GM23248 (cell line): Measurements from ENCODE around the gene NCAM2. TPM values are rescaled to one million over a fixed set of nuclear protein-coding genes. Genes with fewer than 3 reads are reported as not detected.

ENCODE experiments used
- DNase-seq: peaks from one replicate; pipeline ENCODE4 v3.0.0-alpha.2; 2015
- H2AFZ ChIP-seq: fragments of 200-600 bp; sonication (generic); 2 replicates; pipeline ENCODE4 v1.6.1; 2016; ENCODE audit warnings: antibody characterized with exemption
- H3F3A ChIP-seq: fragments of 200-600 bp; sonication (generic); 2 replicates; pipeline ENCODE4 v1.6.1; 2016; ENCODE audit warnings: mild to moderate bottlenecking, antibody characterized with exemption, mixed run types; ENCODE audit not compliant: insufficient read depth
- H3K27ac ChIP-seq: fragments of 200-600 bp; sonication (generic); 2 replicates; pipeline ENCODE4 v1.5.1; 2016; ENCODE audit warnings: mild to moderate bottlenecking
- H3K27me3 ChIP-seq: fragments of 200-600 bp; sonication (generic); replicated peaks from 2 replicates; pipeline ENCODE4 v1.6.1; 2016; ENCODE audit warnings: mild to moderate bottlenecking; ENCODE audit not compliant: insufficient read depth
- H3K36me3 ChIP-seq: fragments of 200-600 bp; sonication (generic); 2 replicates; pipeline ENCODE4 v1.6.1; 2016; ENCODE audit warnings: low read depth, mild to moderate bottlenecking
- H3K4me1 ChIP-seq: fragments of 200-600 bp; sonication (generic); 2 replicates; pipeline ENCODE4 v1.6.1; 2016; ENCODE audit warnings: mild to moderate bottlenecking; ENCODE audit not compliant: insufficient read depth
- H3K4me2 ChIP-seq: fragments of 200-600 bp; sonication (generic); one replicate; pipeline ENCODE4 v1.6.1; 2016; ENCODE audit warnings: mild to moderate bottlenecking; ENCODE audit not compliant: unreplicated experiment
- H3K4me3 ChIP-seq: fragments of 200-600 bp; sonication (generic); 2 replicates; pipeline ENCODE4 v1.5.1; 2016; ENCODE audit warnings: mild to moderate bottlenecking
- H3K79me2 ChIP-seq: fragments of 200-600 bp; sonication (generic); 2 replicates; pipeline ENCODE4 v1.6.1; 2016; ENCODE audit warnings: mild to moderate bottlenecking; ENCODE audit not compliant: insufficient read depth
- H3K9ac ChIP-seq: fragments of 200-600 bp; sonication (generic); 2 replicates; pipeline ENCODE4 v1.6.1; 2016; ENCODE audit warnings: mild to moderate bottlenecking
- H3K9me2 ChIP-seq: fragments of 200-600 bp; sonication (generic); 2 replicates; pipeline ENCODE4 v1.6.1; 2016; ENCODE audit warnings: mixed run types, mild to moderate bottlenecking, moderate library complexity; ENCODE audit not compliant: insufficient read depth
- H3K9me3 ChIP-seq: fragments of 200-600 bp; sonication (generic); one replicate; pipeline ENCODE4 v1.6.1; 2017; ENCODE audit warnings: low read depth
- H4K20me1 ChIP-seq: fragments of 200-600 bp; sonication (generic); 2 replicates; pipeline ENCODE4 v1.6.0; 2016; ENCODE audit not compliant: insufficient read depth
- EZH2 ChIP-seq: fragments of 200-600 bp; sonication (generic); IDR thresholded peaks from 2 replicates; pipeline ENCODE4 v1.6.1; 2018; ENCODE audit warnings: antibody characterized with exemption, mild to moderate bottlenecking; ENCODE audit not compliant: insufficient read depth, poor library complexity, severe bottlenecking
- EZH2phosphoT487 ChIP-seq: fragments of 200-600 bp; sonication (generic); IDR thresholded peaks from 2 replicates; pipeline ENCODE4 v1.6.1; 2018; ENCODE audit warnings: antibody characterized with exemption, moderate library complexity, mild to moderate bottlenecking, low read depth; ENCODE audit not compliant: insufficient read depth
- WGBS, 2 experiments: methylation state at CpG; one replicate each; pipeline ENCODE4 v1.1.6; 2015 to 2017; ENCODE audit warnings: low lambda C conversion rate in 2 of 2, low coverage in 1 of 2; ENCODE audit errors: missing lambda C conversion rate in 2 of 2; 5-methylcytosine and 5-hydroxymethylcytosine counted together
- in situ Hi-C: fragments of 300-500 bp; cut with MboI; formaldehyde crosslinking; loops from 2 replicates; pipeline ENCODE4 v1.15.0; 2020
- polyA plus RNA-seq: library from polyadenylated mRNA; unstranded; fragments of >200 nt; fragmentation: Nextera tagmentation; extraction: Ambion mirVana; gene quantifications from 2 replicates; pipeline ENCODE4 v1.2.1, GENCODE V29; 2016
- total RNA-seq: library from RNA; depleted of rRNA; stranded (reverse); fragments of >200 nt; shearing (Covaris generic); gene quantifications from 2 replicates; pipeline ENCODE4 v1.2.3, GENCODE V29; 2014

Gene NCAM2
- total and polyA plus RNA-seq, 2 experiments from 2014 or later: 1.3 to 1.7 TPM

DNA sequence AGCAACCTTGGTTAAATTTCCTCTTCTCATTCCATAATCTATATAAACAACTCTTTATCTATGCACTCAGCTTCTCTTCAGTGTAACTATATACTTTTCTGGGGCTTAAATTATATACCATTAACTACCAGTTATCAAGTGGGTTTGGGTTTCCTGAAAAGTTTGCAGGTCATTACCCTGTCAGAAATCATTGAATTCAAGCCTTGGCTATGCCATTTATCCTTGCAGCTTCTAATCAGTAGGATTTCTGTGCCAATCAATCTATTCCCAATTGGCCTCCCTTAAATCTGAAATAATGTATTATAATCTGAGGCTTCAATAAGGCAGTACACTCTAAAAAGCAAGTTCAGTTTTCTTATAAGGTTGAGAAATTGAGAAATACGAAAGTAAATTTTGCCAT is 466.5 kb downstream of the NCAM2 start:
- H4K20me1 ChIP-seq: no peaks in the 10 kb centered on the region
- no peak overlapping the region for H3K4me3 ChIP-seq
- H3K27ac ChIP-seq: no peak overlapping the region
- in situ Hi-C loops: no loop called here
- H3F3A ChIP-seq: no peaks in the 10 kb centered on the region
- H2AFZ ChIP-seq: no peak overlapping the region
- H3K9me2 ChIP-seq: no peaks in the 10 kb centered on the region
- no peaks in the 10 kb centered on the region for H3K4me1 ChIP-seq
- no peaks in the 10 kb centered on the region for H3K79me2 ChIP-seq
- no peaks in the 10 kb centered on the region for H3K27me3 ChIP-seq
- no peak overlapping the region for H3K9ac ChIP-seq
- no peaks in the 10 kb centered on the region for H3K9me3 ChIP-seq
- H3K4me2 ChIP-seq: no peak overlapping the region
- WGBS, 2 experiments: 32 to 41% methylated on average over 1 of the region's 1 CpG
- H3K36me3 ChIP-seq: no peaks in the 10 kb centered on the region
- no peak for DNase-seq
- TF ChIP-seq EZH2: no peak
- TF ChIP-seq EZH2phosphoT487: no peak

DNA sequence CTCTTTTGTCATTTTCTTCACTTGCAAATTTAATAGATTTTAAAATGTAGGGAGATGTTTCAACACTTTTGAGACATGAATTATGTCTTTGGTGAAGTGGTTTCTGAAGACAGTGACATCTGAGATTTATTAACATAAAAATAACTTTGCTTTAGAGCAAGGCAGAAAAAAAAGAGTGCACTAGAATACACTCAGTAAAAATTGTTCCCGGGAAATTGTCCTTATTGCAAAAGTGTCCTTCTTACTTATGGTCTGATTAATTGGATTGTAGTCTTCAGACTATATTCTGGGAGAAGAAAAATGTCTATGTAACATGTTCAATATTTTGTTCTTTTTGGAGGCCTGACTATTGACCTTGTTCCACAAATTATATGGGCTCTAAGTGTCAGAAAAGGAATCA is 468.5 kb downstream of the NCAM2 start:
- no peak overlapping the region for H3K27ac ChIP-seq
- no peaks in the 10 kb centered on the region for H3K36me3 ChIP-seq
- in situ Hi-C loops: no loop called here
- H3K27me3 ChIP-seq: no peaks in the 10 kb centered on the region
- H2AFZ ChIP-seq: no peak overlapping the region
- no peaks in the 10 kb centered on the region for H3K4me1 ChIP-seq
- no peaks in the 10 kb centered on the region for H4K20me1 ChIP-seq
- H3K9ac ChIP-seq: no peak overlapping the region
- no peaks in the 10 kb centered on the region for H3K9me3 ChIP-seq
- DNase-seq: no peak
- H3K4me2 ChIP-seq: no peak overlapping the region
- no peaks in the 10 kb centered on the region for H3K79me2 ChIP-seq
- H3K9me2 ChIP-seq: no peaks in the 10 kb centered on the region
- no peak for TF ChIP-seq EZH2
- TF ChIP-seq EZH2phosphoT487: no peak
- WGBS, 2 experiments: 3 to 6% methylated on average over 1 of the region's 1 CpG
- no peak overlapping the region for H3K4me3 ChIP-seq
- no peaks in the 10 kb centered on the region for H3F3A ChIP-seq

DNA sequence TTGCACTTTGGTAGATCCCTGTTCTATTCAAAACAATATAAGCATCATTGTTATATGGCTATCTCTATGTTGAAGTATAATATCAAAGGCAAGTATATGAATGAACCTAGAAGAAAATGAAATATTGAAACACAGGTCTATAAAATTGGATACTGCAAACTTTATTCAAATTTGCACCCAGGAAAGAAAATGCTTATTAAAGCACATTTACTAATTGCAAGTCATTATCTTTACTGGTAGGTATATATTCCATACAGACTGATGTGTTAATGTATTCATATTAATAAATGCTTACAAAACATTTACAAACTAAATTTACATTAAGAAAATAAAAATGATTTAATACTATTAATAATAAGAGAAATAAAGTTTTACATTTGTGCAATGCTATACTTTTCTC is 469.8 kb downstream of the NCAM2 start:
- TF ChIP-seq EZH2phosphoT487 (no peak), EZH2 (no peak)
- in situ Hi-C loops: no loop called here

DNA sequence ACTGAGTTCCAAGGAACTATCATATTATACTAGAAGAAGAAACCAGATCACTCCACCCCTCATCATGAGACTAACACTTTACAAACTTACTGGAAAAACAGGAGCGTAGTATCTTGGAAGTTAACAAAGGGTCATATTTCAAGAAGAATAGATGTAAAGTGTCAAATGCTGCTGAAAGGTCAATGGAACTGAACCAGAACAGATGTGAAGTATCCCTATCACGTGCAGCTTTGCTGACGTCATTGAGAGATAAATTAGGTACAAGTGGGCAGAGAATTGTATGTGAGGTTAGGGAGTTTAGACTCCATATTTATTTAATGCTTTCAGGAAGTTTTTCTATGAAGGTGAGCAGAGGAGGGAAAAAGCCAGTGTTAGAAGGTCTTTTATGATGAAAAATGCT is 483.0 kb downstream of the NCAM2 start:
- H4K20me1 ChIP-seq: no peaks in the 10 kb centered on the region
- H3K27ac ChIP-seq: no peak overlapping the region
- TF ChIP-seq EZH2phosphoT487 (no peak), EZH2 (no peak)
- no peaks in the 10 kb centered on the region for H3K36me3 ChIP-seq
- no peaks in the 10 kb centered on the region for H3K79me2 ChIP-seq
- H3F3A ChIP-seq: no peaks in the 10 kb centered on the region
- no peaks in the 10 kb centered on the region for H3K4me1 ChIP-seq
- WGBS, 2 experiments: 52 to 53% methylated on average over 3 of the region's 3 CpGs
- no peaks in the 10 kb centered on the region for H3K27me3 ChIP-seq
- H3K9me2 ChIP-seq: no peaks in the 10 kb centered on the region
- H3K9me3 ChIP-seq: no peaks in the 10 kb centered on the region
- DNase-seq: no peak
- in situ Hi-C loops: no loop called here
- no peak overlapping the region for H3K4me3 ChIP-seq
- no peak overlapping the region for H2AFZ ChIP-seq
- no peak overlapping the region for H3K9ac ChIP-seq
- no peak overlapping the region for H3K4me2 ChIP-seq

More for the DNA sequence above, 469.8 kb downstream of the NCAM2 start:
- H3K79me2 ChIP-seq: no peaks in the 10 kb centered on the region
- no peak overlapping the region for H3K4me2 ChIP-seq
- no peaks in the 10 kb centered on the region for H3K27me3 ChIP-seq
- no peaks in the 10 kb centered on the region for H4K20me1 ChIP-seq
- H3K9me2 ChIP-seq: no peaks in the 10 kb centered on the region
- H3K36me3 ChIP-seq: no peaks in the 10 kb centered on the region
- H3K9me3 ChIP-seq: no peaks in the 10 kb centered on the region
- DNase-seq: no peak
- no peak overlapping the region for H3K4me3 ChIP-seq
- H3K27ac ChIP-seq: no peak overlapping the region
- no peaks in the 10 kb centered on the region for H3K4me1 ChIP-seq
- H3F3A ChIP-seq: no peaks in the 10 kb centered on the region
- H2AFZ ChIP-seq: no peak overlapping the region
- H3K9ac ChIP-seq: no peak overlapping the region

DNA sequence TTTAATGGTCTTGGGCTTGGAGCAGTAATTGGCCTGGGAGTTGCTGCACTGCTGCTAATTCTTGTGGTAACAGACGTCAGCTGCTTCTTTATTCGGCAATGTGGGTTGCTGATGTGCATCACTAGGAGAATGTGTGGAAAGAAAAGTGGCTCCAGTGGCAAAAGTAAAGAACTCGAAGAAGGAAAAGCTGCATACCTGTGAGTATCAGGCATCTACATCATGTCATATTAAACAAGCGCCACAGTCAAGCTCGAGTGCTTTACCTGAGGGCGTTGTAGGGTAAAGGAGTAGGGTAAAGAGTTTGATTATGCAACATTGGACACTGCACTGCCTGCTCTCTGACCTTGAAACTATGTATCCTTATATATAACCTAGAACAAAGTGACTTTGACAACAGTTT is 510.6 kb downstream of the NCAM2 start:
- no peak overlapping the region for H3K4me2 ChIP-seq
- H3K79me2 ChIP-seq: no peaks in the 10 kb centered on the region
- no peaks in the 10 kb centered on the region for H4K20me1 ChIP-seq
- no peak overlapping the region for H3K4me3 ChIP-seq
- no peak overlapping the region for H3K9ac ChIP-seq
- H3K4me1 ChIP-seq: no peaks in the 10 kb centered on the region
- no peaks in the 10 kb centered on the region for H3K9me3 ChIP-seq
- 65 to 68% methylated on average over 6 of the region's 6 CpGs for WGBS, 2 experiments
- no peaks in the 10 kb centered on the region for H3K36me3 ChIP-seq
- in situ Hi-C loops: no loop called here
- no peak overlapping the region for H3K27ac ChIP-seq
- H2AFZ ChIP-seq: no peak overlapping the region
- H3K9me2 ChIP-seq: no peaks in the 10 kb centered on the region
- no peaks in the 10 kb centered on the region for H3F3A ChIP-seq
- H3K27me3 ChIP-seq: no peaks in the 10 kb centered on the region
- DNase-seq: no peak
- TF ChIP-seq EZH2 (no peak), EZH2phosphoT487 (no peak)
